ENCODE data around the gene SCAF4. TPM values are rescaled to one million over a fixed set of nuclear protein-coding genes. Genes with fewer than 3 reads are reported as not detected.
"Not testable (repeated sequence)": the region's sequence is repeated elsewhere in the genome, so short reads cannot be mapped to it uniquely, and the experiment has no call there.

The SCAF4 gene
- total RNA-seq, 1 donor: 7.6 TPM

DNA sequence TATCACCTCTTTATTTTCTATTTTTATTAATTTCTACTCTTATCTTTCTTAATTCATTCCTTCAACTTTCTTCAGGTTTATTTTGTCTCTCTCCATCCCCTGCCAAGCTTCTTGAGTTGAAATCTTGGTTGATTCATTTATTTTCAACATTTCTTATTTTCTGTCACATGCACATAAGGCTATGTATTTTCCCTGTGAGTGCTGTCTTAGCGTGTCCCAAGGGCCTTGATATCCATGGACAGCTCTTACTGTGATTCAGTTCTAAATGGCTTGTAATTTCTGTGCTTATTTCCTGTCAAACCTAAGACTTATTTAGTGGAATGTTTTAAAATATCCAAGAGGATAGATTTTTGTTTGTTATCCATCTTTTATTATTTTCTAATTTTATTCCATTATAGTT lies 36.8 kb upstream of the SCAF4 start:
- no peak for DNase-seq (ENCODE audit: insufficient read length, low spot score, missing footprints)
- H2AFZ ChIP-seq (ENCODE audit: low read length): no peak overlapping the region
- H3K27me3 ChIP-seq (ENCODE audit: insufficient read depth, low read length): no peaks in the 10 kb centered on the region
- H3K4me2 ChIP-seq (ENCODE audit: insufficient read depth, low read length): no peak overlapping the region
- H3K9me3 ChIP-seq (ENCODE audit: low read depth, low read length): no peaks in the 10 kb centered on the region
- H4K20me1 ChIP-seq (ENCODE audit: insufficient read depth, low read length): no peaks in the 10 kb centered on the region
- no peaks in the 10 kb centered on the region for H3K79me2 ChIP-seq (ENCODE audit: insufficient read depth, low read length)
- H3K27ac ChIP-seq (ENCODE audit: low read depth, low read length): no peak overlapping the region
- no peaks in the 10 kb centered on the region for H3K36me3 ChIP-seq (ENCODE audit: insufficient read depth, low read length)
- TF ChIP-seq, protein P1, sequence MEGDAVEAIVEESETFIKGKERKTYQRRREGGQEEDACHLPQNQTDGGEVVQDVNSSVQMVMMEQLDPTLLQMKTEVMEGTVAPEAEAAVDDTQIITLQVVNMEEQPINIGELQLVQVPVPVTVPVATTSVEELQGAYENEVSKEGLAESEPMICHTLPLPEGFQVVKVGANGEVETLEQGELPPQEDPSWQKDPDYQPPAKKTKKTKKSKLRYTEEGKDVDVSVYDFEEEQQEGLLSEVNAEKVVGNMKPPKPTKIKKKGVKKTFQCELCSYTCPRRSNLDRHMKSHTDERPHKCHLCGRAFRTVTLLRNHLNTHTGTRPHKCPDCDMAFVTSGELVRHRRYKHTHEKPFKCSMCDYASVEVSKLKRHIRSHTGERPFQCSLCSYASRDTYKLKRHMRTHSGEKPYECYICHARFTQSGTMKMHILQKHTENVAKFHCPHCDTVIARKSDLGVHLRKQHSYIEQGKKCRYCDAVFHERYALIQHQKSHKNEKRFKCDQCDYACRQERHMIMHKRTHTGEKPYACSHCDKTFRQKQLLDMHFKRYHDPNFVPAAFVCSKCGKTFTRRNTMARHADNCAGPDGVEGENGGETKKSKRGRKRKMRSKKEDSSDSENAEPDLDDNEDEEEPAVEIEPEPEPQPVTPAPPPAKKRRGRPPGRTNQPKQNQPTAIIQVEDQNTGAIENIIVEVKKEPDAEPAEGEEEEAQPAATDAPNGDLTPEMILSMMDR (IDR thresholded peaks at IDR 0.05; ENCODE audit: extremely low read depth, low read depth, low read length): no peak
- H3K4me1 ChIP-seq (ENCODE audit: insufficient read depth, low read length): no peaks in the 10 kb centered on the region
- H3K4me3 ChIP-seq (ENCODE audit: insufficient read depth, low read length): no peak overlapping the region

- no peak overlapping the region for H3K4me2 ChIP-seq (ENCODE audit: insufficient read depth, low read length)
- H3K27me3 ChIP-seq (ENCODE audit: insufficient read depth, low read length): no peaks in the 10 kb centered on the region
- H3K4me3 ChIP-seq (ENCODE audit: insufficient read depth, low read length): no peak overlapping the region
- no peaks in the 10 kb centered on the region for H4K20me1 ChIP-seq (ENCODE audit: insufficient read depth, low read length)
- H3K36me3 ChIP-seq (ENCODE audit: insufficient read depth, low read length): no peaks in the 10 kb centered on the region
- H2AFZ ChIP-seq (ENCODE audit: low read length): no peak overlapping the region
- H3K79me2 ChIP-seq (ENCODE audit: insufficient read depth, low read length): no peaks in the 10 kb centered on the region
- H3K27ac ChIP-seq (ENCODE audit: low read depth, low read length): no peak overlapping the region
- TF ChIP-seq, protein P1 (IDR thresholded peaks at IDR 0.05; ENCODE audit: extremely low read depth, low read depth, low read length): no peak
- H3K9me3 ChIP-seq (ENCODE audit: low read depth, low read length): no peaks in the 10 kb centered on the region
- H3K4me1 ChIP-seq (ENCODE audit: insufficient read depth, low read length): no peaks in the 10 kb centered on the region
- no peak for DNase-seq (ENCODE audit: insufficient read length, low spot score, missing footprints)
These were observed 35.0 kb upstream of the SCAF4 start for GRCh38 chr21:31766899-31767298.

DNA sequence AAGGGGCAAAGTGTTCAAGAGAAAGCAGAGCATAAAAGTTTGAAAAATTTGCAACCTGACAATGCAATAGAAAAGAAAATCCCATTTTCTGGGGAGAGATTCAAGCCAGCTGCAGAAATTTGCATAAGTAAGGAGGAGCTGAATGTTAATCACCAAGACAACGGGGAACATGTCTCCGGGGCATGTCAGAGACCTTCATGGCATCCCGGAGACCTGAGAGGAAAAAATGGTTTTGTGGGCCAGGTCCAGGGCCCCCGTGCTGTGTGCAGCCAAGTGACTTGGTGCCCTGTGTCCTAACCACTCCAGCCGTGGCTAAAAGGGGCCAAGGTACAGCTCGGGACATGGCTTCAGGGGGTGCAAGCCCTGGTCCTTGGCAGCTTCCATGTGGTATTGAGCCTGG lies 33.9 kb upstream of the SCAF4 start:
- H3K79me2 ChIP-seq (ENCODE audit: insufficient read depth, low read length); H3K4me3 ChIP-seq (ENCODE audit: insufficient read depth, low read length); H3K36me3 ChIP-seq (ENCODE audit: insufficient read depth, low read length); H3K27ac ChIP-seq (ENCODE audit: low read depth, low read length); H2AFZ ChIP-seq (ENCODE audit: low read length); H4K20me1 ChIP-seq (ENCODE audit: insufficient read depth, low read length); H3K27me3 ChIP-seq (ENCODE audit: insufficient read depth, low read length); H3K4me1 ChIP-seq (ENCODE audit: insufficient read depth, low read length); H3K4me2 ChIP-seq (ENCODE audit: insufficient read depth, low read length); H3K9me3 ChIP-seq (ENCODE audit: low read depth, low read length); DNase-seq (ENCODE audit: insufficient read length, low spot score, missing footprints): not testable (repeated sequence)

DNA sequence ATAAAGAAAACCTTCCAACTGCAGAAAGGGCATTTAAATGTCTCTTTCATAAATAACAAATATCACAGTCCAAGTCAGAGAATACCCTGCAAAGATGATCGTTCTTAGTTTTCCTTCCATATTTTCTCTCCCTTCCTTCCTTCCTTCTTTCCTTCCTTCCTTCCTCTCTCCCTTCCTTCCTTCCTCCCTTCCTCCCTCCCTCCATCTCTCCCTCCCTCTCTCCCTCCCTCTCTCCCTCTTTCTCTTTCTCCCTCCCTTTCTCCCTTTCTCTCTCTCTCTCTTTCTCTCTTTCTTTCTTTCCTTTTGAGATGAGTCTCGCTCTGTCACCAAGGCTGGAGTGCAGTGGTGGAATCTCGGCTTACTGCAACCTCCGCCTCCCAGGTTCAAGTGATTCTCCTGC lies 29.0 kb upstream of the SCAF4 start:
- Histone ChIP-seq H3K4me1 (ENCODE audit: insufficient read depth, low read length) (no peaks in the 10 kb centered on the region), H2AFZ (ENCODE audit: low read length) (no peak overlapping the region), H3K36me3 (ENCODE audit: insufficient read depth, low read length) (no peaks in the 10 kb centered on the region), H4K20me1 (ENCODE audit: insufficient read depth, low read length) (no peaks in the 10 kb centered on the region), H3K9me3 (ENCODE audit: low read depth, low read length) (no peaks in the 10 kb centered on the region), H3K27me3 (ENCODE audit: insufficient read depth, low read length) (no peaks in the 10 kb centered on the region), H3K79me2 (ENCODE audit: insufficient read depth, low read length) (no peaks in the 10 kb centered on the region), H3K4me2 (ENCODE audit: insufficient read depth, low read length) (no peak overlapping the region), H3K4me3 (ENCODE audit: insufficient read depth, low read length) (no peak overlapping the region), H3K27ac (ENCODE audit: low read depth, low read length) (no peak overlapping the region)
- no peak for DNase-seq (ENCODE audit: insufficient read length, low spot score, missing footprints)
- TF ChIP-seq, protein P1 (IDR thresholded peaks at IDR 0.05; ENCODE audit: extremely low read depth, low read depth, low read length): no peak

All from osteoblast (primary cell).